ENCODE measurements around the gene USP33.
A peak's percentile ranks its signal among the peaks of the same experiment; 100 is the strongest.
"Not testable (repeated sequence)": the region's sequence is repeated elsewhere in the genome, so short reads cannot be mapped to it uniquely, and the experiment has no call there.

Gene USP33

GRCh38 chr1:77668924-77669449 lies 90.7 kb downstream of the USP33 start:
- DNase-seq, result no peak

GRCh38 chr1:77664939-77665516 lies 94.6 kb downstream of the USP33 start:
- no peak for DNase-seq

- DNase-seq, result no peak
Measured at GRCh38 chr1:77661696-77662095, 98.0 kb downstream of the USP33 start.

- DNase-seq, result no peak
Measured at GRCh38 chr1:77659879-77660593, 99.6 kb downstream of the USP33 start.

GRCh38 chr1:77658271-77658670 lies 101.4 kb downstream of the USP33 start:
- DNase-seq, result no peak

GRCh38 chr1:77655431-77655974 lies 104.1 kb downstream of the USP33 start:
- no peak for DNase-seq

GRCh38 chr1:77652970-77653516 lies 106.6 kb downstream of the USP33 start:
- DNase-seq, result no peak

GRCh38 chr1:77652268-77652667 lies 107.4 kb downstream of the USP33 start:
- DNase-seq, result peak; percentile 80

- no peak for DNase-seq
Measured at GRCh38 chr1:77649127-77649526, 110.5 kb downstream of the USP33 start.

- DNase-seq, result not testable (repeated sequence)
Measured at GRCh38 chr1:77646224-77646623, 113.4 kb downstream of the USP33 start.
